Gastrocnemius medialis (tissue), 4 donors: ENCODE results near the gene ATRNL1. TPM values are rescaled to one million over a fixed set of nuclear protein-coding genes. Genes with fewer than 3 reads are reported as not detected.
"Not testable (repeated sequence)": the region's sequence is repeated elsewhere in the genome, so short reads cannot be mapped to it uniquely, and the experiment has no call there.

ENCODE experiments used
- ATAC-seq, 2 donors: fragments of 150-250 bp; one replicate each; pipeline ENCODE4 v1.9.1; 2016
- DNase-seq, 2 donors: peaks; one replicate each; pipeline ENCODE4 v3.0.0-alpha.2; 2019
- H3K27ac ChIP-seq, 4 donors: fragments of 200-600 bp; sonication (generic); 1 replicate in 1 of 4; 2 replicates in 3 of 4; pipeline ENCODE4 v1.5.1; 2016 to 2018; ENCODE audit warnings: mild to moderate bottlenecking in 2 of 4, moderate library complexity in 1 of 4
- H3K27me3 ChIP-seq, 3 donors: fragments of 200-600 bp; sonication (generic) in 2 of 3; 1 replicate in 1 of 3; 2 replicates in 2 of 3; pipeline versions ENCODE4 v1.5.1 to v1.6.0; 2016 to 2019; ENCODE audit warnings: mild to moderate bottlenecking in 1 of 3, moderate library complexity in 1 of 3
- H3K36me3 ChIP-seq, 2 donors: fragments of 200-600 bp; sonication (generic) in 1 of 2; one replicate each; pipeline ENCODE4 v1.5.1; 2017 to 2018
- H3K4me1 ChIP-seq, 2 donors: fragments of 200-600 bp; sonication (generic) in 1 of 2; one replicate each; pipeline ENCODE4 v1.5.1; 2016 to 2017; ENCODE audit warnings: mild to moderate bottlenecking in 2 of 2
- H3K4me3 ChIP-seq, 4 donors: fragments of 200-600 bp; sonication (generic) in 3 of 4; 1 replicate in 1 of 4; 2 replicates in 3 of 4; pipeline ENCODE4 v1.5.1; 2016 to 2019; ENCODE audit warnings: mild to moderate bottlenecking in 2 of 4
- H3K9me3 ChIP-seq, 3 donors: fragments of 200-600 bp; sonication (generic) in 2 of 3; 1 replicate in 1 of 3; 2 replicates in 2 of 3; pipeline ENCODE4 v1.5.1; 2016 to 2019
- POLR2A ChIP-seq, 2 donors: fragments of 450-650 bp; IDR thresholded peaks; one replicate each; pipeline ENCODE4 v1.6.1; 2017; ENCODE audit warnings: antibody characterized with exemption in 2 of 2, mild to moderate bottlenecking in 2 of 2, moderate library complexity in 2 of 2
- in situ Hi-C, 4 donors: fragments of 200-750 bp; cut with MboI; loops; one replicate each; pipeline versions ENCODE4 v1.15.0 to v1.8.0; 2017; ENCODE audit warnings: low sequenced_read_pairs in 4 of 4
- intact Hi-C: fragments of 100-400 bp; cut with DNase I; formaldehyde crosslinking; loops from one replicate; pipeline ENCODE4 v1.15.1; 2023; ENCODE audit warnings: low total_unique reads
- total RNA-seq, 4 donors: library from RNA; depleted of rRNA; stranded (reverse); fragments of >200 nt; gene quantifications; one replicate each; pipeline versions ENCODE4 v1.1.0 to v1.2.3, GENCODE V29; 2016
- TF ChIP-seq, protein P1 (sequence below), 5 experiments: fragments of 450-650 bp in 3 of 5; fragments of 200-600 bp in 2 of 5; sonication (generic) in 2 of 5; IDR thresholded peaks in 4 of 5; conservative IDR thresholded peaks in 1 of 5; 1 replicate in 4 of 5; 2 replicates in 1 of 5; pipeline ENCODE4 v1.5.1; 2016 to 2019; ENCODE audit warnings: antibody characterized with exemption in 5 of 5, mild to moderate bottlenecking in 3 of 5, moderate library complexity in 3 of 5

The ATRNL1 gene
- total RNA-seq, 4 donors from 2014 or later, result 1.6 to 10.8 (median 3.8) TPM

DNA sequence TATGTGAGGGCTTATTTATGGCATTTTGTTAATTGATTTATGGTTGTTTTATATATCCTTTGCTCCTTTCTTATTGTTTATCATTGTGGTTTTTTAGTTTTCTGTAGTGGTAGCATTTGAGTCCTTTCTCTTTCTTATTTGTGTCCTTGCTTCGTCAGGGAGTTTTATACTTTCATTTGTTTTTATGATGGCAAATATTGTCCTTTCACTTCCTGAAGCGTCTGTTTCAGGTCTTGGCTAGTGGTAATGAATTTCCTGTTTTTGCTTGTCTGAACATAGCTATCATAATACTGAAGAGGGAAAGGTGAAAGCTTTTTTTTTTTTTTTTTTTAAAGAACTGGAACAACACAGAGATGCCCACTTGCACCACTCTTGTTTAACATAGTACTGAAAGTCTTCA, 228.2 kb downstream of the ATRNL1 start:
- in situ Hi-C loops, result no loop called here
- intact Hi-C loops, result no loop called here

DNA sequence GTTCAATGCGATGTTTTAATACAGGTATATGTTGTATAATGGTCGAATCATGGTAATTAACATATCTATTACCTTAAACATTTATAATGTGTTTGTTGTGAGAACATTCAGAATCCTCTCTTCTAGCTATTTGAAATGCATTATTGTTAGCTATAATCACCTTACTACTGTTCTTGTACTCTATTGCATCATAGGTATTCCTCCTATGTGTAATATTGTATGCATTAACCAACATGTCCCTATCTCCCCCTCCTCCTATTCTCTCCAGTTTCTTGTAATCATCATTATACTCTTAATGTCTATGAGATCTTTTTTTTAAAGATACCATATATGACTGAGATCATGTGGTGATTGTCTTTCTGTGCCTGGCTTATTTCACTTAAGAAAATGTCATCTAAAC, 235.2 kb downstream of the ATRNL1 start:
- no peak overlapping the region for H3K4me3 ChIP-seq
- TF ChIP-seq, protein P1, sequence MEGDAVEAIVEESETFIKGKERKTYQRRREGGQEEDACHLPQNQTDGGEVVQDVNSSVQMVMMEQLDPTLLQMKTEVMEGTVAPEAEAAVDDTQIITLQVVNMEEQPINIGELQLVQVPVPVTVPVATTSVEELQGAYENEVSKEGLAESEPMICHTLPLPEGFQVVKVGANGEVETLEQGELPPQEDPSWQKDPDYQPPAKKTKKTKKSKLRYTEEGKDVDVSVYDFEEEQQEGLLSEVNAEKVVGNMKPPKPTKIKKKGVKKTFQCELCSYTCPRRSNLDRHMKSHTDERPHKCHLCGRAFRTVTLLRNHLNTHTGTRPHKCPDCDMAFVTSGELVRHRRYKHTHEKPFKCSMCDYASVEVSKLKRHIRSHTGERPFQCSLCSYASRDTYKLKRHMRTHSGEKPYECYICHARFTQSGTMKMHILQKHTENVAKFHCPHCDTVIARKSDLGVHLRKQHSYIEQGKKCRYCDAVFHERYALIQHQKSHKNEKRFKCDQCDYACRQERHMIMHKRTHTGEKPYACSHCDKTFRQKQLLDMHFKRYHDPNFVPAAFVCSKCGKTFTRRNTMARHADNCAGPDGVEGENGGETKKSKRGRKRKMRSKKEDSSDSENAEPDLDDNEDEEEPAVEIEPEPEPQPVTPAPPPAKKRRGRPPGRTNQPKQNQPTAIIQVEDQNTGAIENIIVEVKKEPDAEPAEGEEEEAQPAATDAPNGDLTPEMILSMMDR (IDR thresholded peaks at IDR 0.05 in 4 of 5, conservative IDR thresholded peaks at IDR 0.05 in 1 of 5), result no peak
- no peak for TF ChIP-seq POLR2A (IDR thresholded peaks at IDR 0.05)
- H3K27ac ChIP-seq, result no peak overlapping the region
- H3K27me3 ChIP-seq, result no peaks in the 10 kb centered on the region
- no peaks in the 10 kb centered on the region for H3K4me1 ChIP-seq
- in situ Hi-C loops, result no loop called here
- no peak for DNase-seq
- no peaks in the 10 kb centered on the region for H3K9me3 ChIP-seq
- no peaks in the 10 kb centered on the region for H3K36me3 ChIP-seq
- intact Hi-C loops, result no loop called here
- no peak for ATAC-seq

More for the DNA sequence above, 228.2 kb downstream of the ATRNL1 start:
- Histone ChIP-seq H3K4me1 (no peaks in the 10 kb centered on the region), H3K36me3 (no peaks in the 10 kb centered on the region), H3K9me3 (no peaks in the 10 kb centered on the region), H3K27me3 (no peaks in the 10 kb centered on the region), H3K27ac (no peak overlapping the region), H3K4me3 (no peak overlapping the region)
- no peak for ATAC-seq
- no peak for DNase-seq
- TF ChIP-seq, protein P1 (IDR thresholded peaks at IDR 0.05 in 4 of 5, conservative IDR thresholded peaks at IDR 0.05 in 1 of 5), result no peak
- no peak for TF ChIP-seq POLR2A (IDR thresholded peaks at IDR 0.05)

DNA sequence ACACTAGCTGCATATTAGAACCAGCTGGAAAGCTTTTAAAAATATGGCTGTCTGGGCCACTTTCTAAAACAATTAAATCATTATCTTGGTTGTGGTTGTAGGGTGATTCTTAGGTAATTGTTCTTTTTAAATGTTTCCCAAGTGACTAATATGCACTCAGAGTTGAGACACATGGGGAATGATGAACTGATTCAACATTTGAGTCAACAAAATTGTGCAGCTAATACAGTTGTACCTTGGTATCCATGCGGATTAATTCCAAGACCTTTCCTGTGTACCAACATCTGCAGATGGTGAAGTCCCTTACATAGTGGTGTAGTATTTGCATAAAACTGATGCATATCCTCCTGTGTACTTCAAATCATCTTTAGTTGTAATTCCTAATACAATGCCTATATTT, 242.2 kb downstream of the ATRNL1 start:
- TF ChIP-seq, protein P1 (IDR thresholded peaks at IDR 0.05 in 4 of 5, conservative IDR thresholded peaks at IDR 0.05 in 1 of 5), result no peak
- no peak for TF ChIP-seq POLR2A (IDR thresholded peaks at IDR 0.05)
- Histone ChIP-seq H3K27ac (no peak overlapping the region), H3K9me3 (no peaks in the 10 kb centered on the region), H3K4me3 (no peak overlapping the region), H3K27me3 (no peaks in the 10 kb centered on the region), H3K36me3 (no peaks in the 10 kb centered on the region), H3K4me1 (no peaks in the 10 kb centered on the region)
- in situ Hi-C loops (no loop called here), intact Hi-C loops (no loop called here)
- ATAC-seq (no peak), DNase-seq (no peak)

DNA sequence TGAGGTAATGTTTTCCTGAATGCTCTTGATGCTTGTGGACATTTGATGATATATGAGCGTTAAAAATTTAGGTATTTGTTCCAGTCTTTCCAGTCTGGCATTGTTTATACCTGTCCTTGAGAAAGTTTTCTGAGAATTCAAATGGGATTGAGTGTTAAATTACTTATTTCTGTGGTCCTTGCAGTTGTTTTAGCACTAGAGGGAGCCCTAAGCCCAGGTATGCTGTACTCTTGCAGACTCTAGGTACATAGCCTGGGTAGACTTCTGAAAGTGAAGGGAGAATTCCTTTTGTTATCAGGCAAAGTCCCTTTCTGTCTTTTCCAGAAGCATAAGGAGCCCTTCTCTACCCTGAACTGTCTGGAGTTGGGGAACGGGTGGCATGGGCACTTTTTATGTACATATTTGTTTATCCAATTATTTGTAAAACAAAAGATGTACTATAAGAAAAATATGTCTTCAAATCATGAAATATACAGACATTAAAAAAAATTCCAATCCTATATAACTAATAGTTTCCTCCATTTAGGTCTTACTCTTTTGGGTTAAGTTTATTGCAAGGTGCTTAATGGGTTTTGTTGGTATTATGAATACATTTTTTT, 262.1 kb downstream of the ATRNL1 start:
- H3K27me3 ChIP-seq, result no peaks in the 10 kb centered on the region
- intact Hi-C loops, result no loop called here
- H3K27ac ChIP-seq, result no peak overlapping the region
- no peak overlapping the region for H3K4me3 ChIP-seq
- no peaks in the 10 kb centered on the region for H3K36me3 ChIP-seq
- in situ Hi-C loops, result no loop called here
- H3K9me3 ChIP-seq, result no peaks in the 10 kb centered on the region
- peak in 1 of 2 donors; percentile 33 for ATAC-seq
- H3K4me1 ChIP-seq, result no peaks in the 10 kb centered on the region
- no peak for DNase-seq
- TF ChIP-seq, protein P1 (IDR thresholded peaks at IDR 0.05 in 4 of 5, conservative IDR thresholded peaks at IDR 0.05 in 1 of 5), result peak in 3 of 5 experiments; percentile 27 to 36 (median 34)
- TF ChIP-seq POLR2A (IDR thresholded peaks at IDR 0.05), result no peak

DNA sequence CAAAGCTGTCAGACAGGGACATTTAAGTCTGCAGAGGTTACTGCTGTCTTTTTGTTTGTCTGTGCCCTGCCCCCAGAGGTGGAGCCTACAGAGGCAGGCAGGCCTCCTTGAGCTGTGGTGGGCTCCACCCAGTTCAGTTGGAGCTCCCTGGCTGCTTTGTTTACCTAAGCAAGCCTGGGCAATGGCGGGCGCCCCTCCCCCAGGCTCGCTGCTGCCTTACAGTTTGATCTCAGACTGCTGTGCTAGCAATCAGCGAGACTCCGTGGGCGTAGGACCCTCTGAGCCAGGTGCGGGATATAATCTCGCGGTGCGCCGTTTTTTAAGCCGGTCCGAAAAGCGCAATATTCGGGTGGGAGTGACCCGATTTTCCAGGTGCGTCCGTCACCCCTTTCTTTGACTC, 274.8 kb downstream of the ATRNL1 start:
- H3K4me3 ChIP-seq, H3K9me3 ChIP-seq, H3K27me3 ChIP-seq, in situ Hi-C loops, ATAC-seq, H3K4me1 ChIP-seq, intact Hi-C loops, H3K36me3 ChIP-seq, H3K27ac ChIP-seq, DNase-seq: not testable (repeated sequence)
